C4-2B (cell line): Measurements from ENCODE around the gene CACNB4.

ENCODE experiments used
- H3K27ac ChIP-seq: fragments of 450-650 bp; 2 replicates; pipeline ENCODE4 v1.5.1; 2017
- ZFX ChIP-seq: fragments of 450-650 bp; IDR thresholded peaks from 2 replicates; pipeline ENCODE4 v1.6.1; 2017
- TF ChIP-seq, protein P1 (sequence below): fragments of 450-650 bp; conservative IDR thresholded peaks from 2 replicates; pipeline ENCODE4 v1.5.1; 2017; ENCODE audit warnings: mild to moderate bottlenecking

CACNB4 gene

DNA sequence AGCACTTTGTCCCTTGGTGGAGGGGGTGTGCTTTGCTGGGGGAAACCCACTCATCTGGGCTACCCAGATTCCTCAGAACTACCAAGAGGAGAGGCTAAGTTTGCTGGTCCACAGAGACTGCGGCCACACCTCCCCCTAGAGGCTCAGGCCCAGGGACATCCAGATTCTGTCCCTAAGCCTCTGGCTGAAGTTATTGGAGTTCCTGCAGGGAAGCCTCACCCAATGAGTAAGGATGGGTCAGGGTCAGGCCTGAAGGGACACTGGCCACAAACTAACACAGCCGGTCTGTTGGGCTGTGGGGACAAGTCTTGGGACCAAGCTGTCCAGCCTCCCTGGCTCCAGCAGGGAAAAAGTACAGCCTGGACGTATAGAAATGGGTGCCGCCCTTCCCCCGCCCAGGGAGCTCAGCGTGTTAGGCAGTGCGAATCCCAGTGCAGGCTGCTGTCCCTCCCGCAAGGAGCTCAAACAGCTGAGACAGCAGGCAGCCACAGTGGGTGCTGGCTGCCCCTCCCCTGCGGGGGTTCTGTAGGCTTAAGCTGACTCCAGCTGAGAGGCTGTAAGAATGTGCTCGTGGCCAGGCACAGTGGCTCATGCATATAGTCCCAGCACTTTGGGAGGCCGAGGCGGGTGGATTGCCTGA, 183.7 kb downstream of the CACNB4 start:
- H3K27ac ChIP-seq, result no peak overlapping the region
- TF ChIP-seq, protein P1, sequence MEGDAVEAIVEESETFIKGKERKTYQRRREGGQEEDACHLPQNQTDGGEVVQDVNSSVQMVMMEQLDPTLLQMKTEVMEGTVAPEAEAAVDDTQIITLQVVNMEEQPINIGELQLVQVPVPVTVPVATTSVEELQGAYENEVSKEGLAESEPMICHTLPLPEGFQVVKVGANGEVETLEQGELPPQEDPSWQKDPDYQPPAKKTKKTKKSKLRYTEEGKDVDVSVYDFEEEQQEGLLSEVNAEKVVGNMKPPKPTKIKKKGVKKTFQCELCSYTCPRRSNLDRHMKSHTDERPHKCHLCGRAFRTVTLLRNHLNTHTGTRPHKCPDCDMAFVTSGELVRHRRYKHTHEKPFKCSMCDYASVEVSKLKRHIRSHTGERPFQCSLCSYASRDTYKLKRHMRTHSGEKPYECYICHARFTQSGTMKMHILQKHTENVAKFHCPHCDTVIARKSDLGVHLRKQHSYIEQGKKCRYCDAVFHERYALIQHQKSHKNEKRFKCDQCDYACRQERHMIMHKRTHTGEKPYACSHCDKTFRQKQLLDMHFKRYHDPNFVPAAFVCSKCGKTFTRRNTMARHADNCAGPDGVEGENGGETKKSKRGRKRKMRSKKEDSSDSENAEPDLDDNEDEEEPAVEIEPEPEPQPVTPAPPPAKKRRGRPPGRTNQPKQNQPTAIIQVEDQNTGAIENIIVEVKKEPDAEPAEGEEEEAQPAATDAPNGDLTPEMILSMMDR, result no peak
- TF ChIP-seq ZFX, result no peak

DNA sequence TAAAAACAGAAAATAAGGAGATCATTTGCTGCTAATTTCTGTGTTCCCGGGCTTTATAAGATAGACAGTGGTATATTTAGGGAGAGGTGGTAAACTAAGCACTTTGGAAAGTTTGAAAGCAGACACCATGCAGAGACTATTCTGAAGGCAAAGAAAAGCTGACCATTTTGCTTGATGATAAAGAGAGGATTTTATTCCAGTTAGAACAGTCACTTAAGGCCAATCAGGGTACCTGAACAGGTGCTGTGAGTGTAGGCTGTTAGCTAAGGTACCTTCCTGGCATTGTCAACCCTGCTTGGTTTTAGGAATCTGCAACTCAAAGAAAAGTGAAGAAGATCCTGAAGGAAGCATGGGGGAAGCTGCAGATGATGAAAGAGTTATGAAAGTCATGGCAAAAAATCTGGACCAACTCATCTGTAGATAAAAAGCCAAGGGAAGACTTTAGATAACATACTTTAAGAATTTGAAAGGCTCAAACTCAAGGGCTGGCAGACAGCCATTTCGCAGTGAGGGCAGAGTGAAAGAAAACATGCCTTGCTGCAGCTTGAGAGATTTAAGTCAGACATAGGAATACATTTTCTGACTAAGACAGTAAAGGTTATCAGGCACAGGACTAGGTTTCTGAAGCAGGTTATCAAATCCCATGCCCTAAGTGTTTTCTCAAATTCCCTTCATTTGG, 190.5 kb downstream of the CACNB4 start:
- no peak overlapping the region for H3K27ac ChIP-seq
- TF ChIP-seq, protein P1, result no peak
- no peak for TF ChIP-seq ZFX

GRCh38 chr2:151907286-151908203, 191.3 kb downstream of the CACNB4 start:
- TF ChIP-seq ZFX, result no peak
- TF ChIP-seq, protein P1, result no peak
- H3K27ac ChIP-seq, result no peak overlapping the region

- no peak overlapping the region for H3K27ac ChIP-seq
- no peak for TF ChIP-seq ZFX
- TF ChIP-seq, protein P1, result no peak
These were observed 192.2 kb downstream of the CACNB4 start for GRCh38 chr2:151906633-151906998.

GRCh38 chr2:151905963-151906632, 192.7 kb downstream of the CACNB4 start:
- no peak overlapping the region for H3K27ac ChIP-seq
- TF ChIP-seq, protein P1, result no peak
- no peak for TF ChIP-seq ZFX

DNA sequence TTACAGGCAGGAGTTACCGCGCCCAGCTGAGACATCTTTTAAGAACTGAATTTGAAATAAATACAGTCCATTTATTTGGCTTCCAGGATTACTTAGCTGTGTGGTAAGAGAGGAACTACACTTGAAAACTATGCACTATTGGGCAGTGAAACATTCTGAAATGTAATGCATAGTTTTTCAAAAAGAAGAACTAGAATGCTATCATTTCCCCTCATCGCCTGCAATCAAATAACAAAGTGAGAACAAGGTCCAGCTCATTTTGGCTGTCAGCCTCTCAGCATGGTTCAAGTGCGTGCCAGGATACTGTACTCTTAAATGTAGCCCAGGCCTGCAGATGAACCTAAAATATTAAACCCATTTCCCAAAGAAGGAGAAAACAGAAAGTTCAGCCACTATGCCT, 194.0 kb downstream of the CACNB4 start:
- TF ChIP-seq, protein P1, result no peak
- no peak for TF ChIP-seq ZFX
- H3K27ac ChIP-seq, result no peak overlapping the region
